ENCODE results near the gene CDKN1C.

The CDKN1C gene

DNA sequence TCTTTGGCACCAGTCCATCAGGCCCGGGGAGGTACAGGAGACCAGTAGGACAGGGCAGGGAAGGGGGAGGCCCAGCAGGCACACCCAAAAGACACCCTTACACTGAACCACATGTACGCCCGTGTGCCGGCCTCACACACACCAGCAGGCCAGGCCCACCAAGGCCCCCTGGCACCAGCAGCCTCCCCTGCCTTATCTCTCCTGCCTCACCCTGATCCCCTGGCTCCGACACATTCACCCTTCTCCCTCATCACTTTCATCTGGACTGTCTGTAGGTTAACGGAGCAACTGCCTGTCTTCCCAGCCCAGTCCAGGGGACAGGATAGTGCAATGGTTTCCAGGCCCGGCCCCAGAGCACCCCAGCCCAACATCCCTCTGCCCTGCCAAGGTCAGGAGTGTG is 4.9 kb downstream of the CDKN1C start:
- Histone ChIP-seq H3K36me3 (peaks cover 7 to 17% (median 13%) of the 10 kb centered on the region in 3 donors), H3K27ac (no peak overlapping the region), H3K27me3 (no peaks in the 10 kb centered on the region), H3K9me3 (peaks cover 0 to 6% (median 0%) of the 10 kb centered on the region in 3 donors), H3K4me1 (peaks cover 0 to 22% (median 5%) of the 10 kb centered on the region in 4 donors), H3K4me3 (no peak overlapping the region)
- TF ChIP-seq, protein P1, sequence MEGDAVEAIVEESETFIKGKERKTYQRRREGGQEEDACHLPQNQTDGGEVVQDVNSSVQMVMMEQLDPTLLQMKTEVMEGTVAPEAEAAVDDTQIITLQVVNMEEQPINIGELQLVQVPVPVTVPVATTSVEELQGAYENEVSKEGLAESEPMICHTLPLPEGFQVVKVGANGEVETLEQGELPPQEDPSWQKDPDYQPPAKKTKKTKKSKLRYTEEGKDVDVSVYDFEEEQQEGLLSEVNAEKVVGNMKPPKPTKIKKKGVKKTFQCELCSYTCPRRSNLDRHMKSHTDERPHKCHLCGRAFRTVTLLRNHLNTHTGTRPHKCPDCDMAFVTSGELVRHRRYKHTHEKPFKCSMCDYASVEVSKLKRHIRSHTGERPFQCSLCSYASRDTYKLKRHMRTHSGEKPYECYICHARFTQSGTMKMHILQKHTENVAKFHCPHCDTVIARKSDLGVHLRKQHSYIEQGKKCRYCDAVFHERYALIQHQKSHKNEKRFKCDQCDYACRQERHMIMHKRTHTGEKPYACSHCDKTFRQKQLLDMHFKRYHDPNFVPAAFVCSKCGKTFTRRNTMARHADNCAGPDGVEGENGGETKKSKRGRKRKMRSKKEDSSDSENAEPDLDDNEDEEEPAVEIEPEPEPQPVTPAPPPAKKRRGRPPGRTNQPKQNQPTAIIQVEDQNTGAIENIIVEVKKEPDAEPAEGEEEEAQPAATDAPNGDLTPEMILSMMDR (IDR thresholded peaks at IDR 0.05) = no peak
- no peak for DNase-seq
- intact Hi-C loops (cut with DNase I; ENCODE audit: low total_unique reads) = loop anchor here (10.0 kb wide), 1 partner anchor 544 kb away; no protein-coding TSS in a partner anchor

DNA sequence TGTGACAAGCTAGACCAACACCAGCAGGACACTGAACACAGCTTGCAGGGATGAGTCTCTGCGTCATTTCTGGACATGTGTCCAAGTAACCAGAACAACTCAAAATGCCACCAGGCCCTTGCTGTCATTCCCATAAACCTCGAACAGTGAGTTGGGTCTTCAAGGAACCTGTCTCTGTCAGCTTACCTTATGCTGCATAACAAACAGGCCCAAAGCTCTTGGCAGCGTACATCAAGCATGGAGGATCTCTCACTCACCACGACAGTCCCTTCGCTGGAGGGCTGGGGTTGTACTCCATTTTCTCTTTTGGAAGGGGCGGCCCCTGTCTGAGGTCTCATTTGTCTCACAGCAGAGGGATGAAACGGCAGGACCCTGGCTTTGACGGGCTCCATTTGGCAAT is 6.8 kb downstream of the CDKN1C start:
- Histone ChIP-seq H3K27ac (no peak overlapping the region), H3K27me3 (peaks cover 0 to 8% of the 10 kb centered on the region in 2 donors), H3K4me1 (peaks cover 0 to 22% (median 5%) of the 10 kb centered on the region in 4 donors), H3K36me3 (peaks cover 11 to 17% (median 13%) of the 10 kb centered on the region in 3 donors), H3K4me3 (no peak overlapping the region), H3K9me3 (peaks cover 0 to 6% (median 0%) of the 10 kb centered on the region in 3 donors)
- TF ChIP-seq, protein P1 (IDR thresholded peaks at IDR 0.05) = no peak
- intact Hi-C loops (cut with DNase I; ENCODE audit: low total_unique reads) = no loop called here
- no peak for DNase-seq

DNA sequence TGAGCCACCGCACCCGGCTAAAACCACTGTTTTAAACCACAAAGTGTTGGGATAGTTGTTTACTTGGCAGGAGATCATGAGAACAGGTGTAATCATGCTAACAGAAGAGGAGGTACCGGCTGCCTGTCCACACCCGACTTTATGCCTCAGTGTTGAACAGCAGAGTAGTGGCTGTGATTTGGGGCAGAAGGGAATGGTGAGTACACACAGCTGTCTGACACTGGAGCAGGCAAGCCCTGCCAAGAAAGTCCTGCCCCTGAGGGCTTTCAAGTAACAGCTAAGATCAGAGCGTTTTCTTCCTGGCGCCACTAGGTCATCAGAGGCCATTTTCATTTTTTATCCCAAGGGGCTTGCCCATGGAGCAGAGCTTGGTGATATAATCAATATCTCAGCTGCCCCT is 8.1 kb downstream of the CDKN1C start:
- Histone ChIP-seq H3K4me3 (no peak overlapping the region), H3K4me1 (peaks cover 0 to 12% (median 0%) of the 10 kb centered on the region in 4 donors), H3K27me3 (peaks cover 0 to 14% of the 10 kb centered on the region in 2 donors), H3K36me3 (peaks cover 11 to 17% (median 13%) of the 10 kb centered on the region in 3 donors), H3K27ac (no peak overlapping the region), H3K9me3 (peaks cover 0 to 6% (median 0%) of the 10 kb centered on the region in 3 donors)
- intact Hi-C loops (cut with DNase I; ENCODE audit: low total_unique reads) = no loop called here
- no peak for DNase-seq
- TF ChIP-seq, protein P1 (IDR thresholded peaks at IDR 0.05) = no peak

DNA sequence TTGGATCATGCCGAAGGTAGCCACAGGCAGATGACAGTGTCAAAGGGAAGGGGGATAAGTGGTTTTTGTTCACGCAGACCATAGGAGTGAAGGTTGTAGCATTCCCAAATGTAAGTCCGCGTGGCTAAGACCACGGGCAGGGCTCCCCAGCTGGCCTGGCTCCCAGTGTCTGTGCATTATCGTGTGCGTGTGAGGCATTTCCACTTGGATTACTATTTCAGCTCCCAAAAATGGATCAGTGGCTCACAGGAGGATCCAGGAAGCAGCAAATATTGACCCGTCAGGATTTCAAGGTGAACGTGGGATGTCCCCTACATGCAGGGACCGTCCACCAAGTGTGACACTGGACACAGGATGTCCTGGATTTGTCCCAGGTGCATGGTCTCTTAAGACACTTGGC is 10.6 kb downstream of the CDKN1C start:
- Histone ChIP-seq H3K4me3 (no peak overlapping the region), H3K9me3 (peaks cover 0 to 6% (median 0%) of the 10 kb centered on the region in 3 donors), H3K27ac (no peak overlapping the region), H3K27me3 (peaks cover 0 to 34% of the 10 kb centered on the region in 2 donors), H3K36me3 (peaks cover 11 to 16% (median 13%) of the 10 kb centered on the region in 3 donors), H3K4me1 (peaks cover 0 to 6% (median 0%) of the 10 kb centered on the region in 4 donors)
- no peak for DNase-seq
- TF ChIP-seq, protein P1 (IDR thresholded peaks at IDR 0.05) = no peak
- intact Hi-C loops (cut with DNase I; ENCODE audit: low total_unique reads) = no loop called here

DNA sequence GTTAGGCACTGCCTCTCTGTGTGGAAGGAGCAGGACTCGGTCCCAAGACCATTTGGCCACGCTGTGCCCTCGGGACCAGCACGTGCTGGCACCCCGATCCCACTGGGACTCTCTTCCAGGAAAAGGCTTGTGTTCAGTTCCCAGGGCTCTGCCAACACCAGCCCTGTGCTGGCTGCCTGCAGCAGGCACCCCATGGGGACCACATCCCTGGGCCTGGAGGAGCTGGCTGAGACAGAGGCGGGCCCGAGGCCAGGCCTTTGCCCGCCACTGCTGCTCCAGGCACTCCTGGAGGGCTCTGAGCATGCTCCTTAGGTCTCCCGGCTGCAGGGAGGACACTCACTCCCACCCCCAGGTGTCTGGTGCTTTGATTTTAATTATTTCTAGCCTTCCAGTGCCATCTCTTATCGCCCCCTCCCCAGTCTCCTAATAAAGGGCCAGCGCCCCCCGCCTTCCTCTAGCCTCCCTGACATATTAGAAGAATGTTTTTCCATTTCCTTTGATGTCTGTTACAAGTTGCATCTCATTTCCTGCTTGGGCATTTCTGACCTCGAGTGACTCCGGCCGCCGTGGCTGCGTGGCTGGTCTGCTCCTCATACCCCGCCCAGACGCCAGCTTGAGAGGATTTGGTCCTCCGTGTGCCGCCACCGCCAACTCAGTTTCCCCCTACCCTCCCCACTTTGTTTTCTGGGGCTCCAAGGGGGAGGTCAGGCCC is 14.4 kb downstream of the CDKN1C start:
- Histone ChIP-seq H3K9me3 (no peaks in the 10 kb centered on the region), H3K27ac (no peak overlapping the region), H3K36me3 (peaks cover 0 to 3% (median 0%) of the 10 kb centered on the region in 3 donors), H3K27me3 (peaks cover 0 to 62% of the 10 kb centered on the region in 2 donors), H3K4me1 (peaks cover 0 to 10% (median 0%) of the 10 kb centered on the region in 4 donors), H3K4me3 (no peak overlapping the region)
- TF ChIP-seq, protein P1 (IDR thresholded peaks at IDR 0.05) = no peak
- intact Hi-C loops (cut with DNase I; ENCODE audit: low total_unique reads) = no loop called here
- DNase-seq = no peak

Measured in tibial artery (tissue), 4 donors.